GM12878 (cell line): ENCODE measurements around the gene UBE2L5.

Experiments used
- CTCF ChIP-seq, 3 experiments: IDR thresholded peaks in 2 of 3; conservative IDR thresholded peaks in 1 of 3; 2 replicates each; pipeline ENCODE4 v1.5.1; 2011; ENCODE audit warnings: low read depth in 3 of 3, low read length in 3 of 3, mild to moderate bottlenecking in 3 of 3, control low read depth in 2 of 3, moderate library complexity in 2 of 3, inconsistent platforms in 1 of 3, mixed read lengths in 1 of 3; ENCODE audit not compliant: control insufficient read depth in 2 of 3, insufficient read depth in 1 of 3; ENCODE audit errors: extremely low read depth in 1 of 3
- EZH2 ChIP-seq: IDR thresholded peaks from 2 replicates; pipeline ENCODE4 v1.6.1; 2012; ENCODE audit warnings: low read depth, mild to moderate bottlenecking, control low read depth, inconsistent platforms, low read length, borderline replicate concordance; ENCODE audit not compliant: control insufficient read depth
- HDAC2 ChIP-seq: fragments of 200-600 bp; sonication (generic); IDR thresholded peaks from 2 replicates; pipeline ENCODE4 v1.6.1; 2017
- LARP7 ChIP-seq: fragments of 450-650 bp; IDR thresholded peaks from 2 replicates; pipeline ENCODE4 v1.6.1; 2017; ENCODE audit warnings: mild to moderate bottlenecking
- POLR2AphosphoS5 ChIP-seq: IDR thresholded peaks from 2 replicates; pipeline ENCODE4 v1.6.1; 2011; ENCODE audit warnings: mild to moderate bottlenecking, low read length, inconsistent platforms
- RAD21 ChIP-seq: IDR thresholded peaks from 2 replicates; pipeline ENCODE4 v1.6.1; 2011; ENCODE audit warnings: mild to moderate bottlenecking, low read depth, low read length, moderate library complexity; ENCODE audit not compliant: insufficient read depth
- SIN3A ChIP-seq: IDR thresholded peaks from 2 replicates; pipeline ENCODE4 v1.6.1; 2012; ENCODE audit warnings: low read depth, low read length, improper control_type of control experiment

- TF ChIP-seq EZH2 (no peak), HDAC2 (no peak), POLR2AphosphoS5 (no peak), CTCF (IDR thresholded peaks at IDR 0.05 in 2 of 3, conservative IDR thresholded peaks at IDR 0.05 in 1 of 3; ENCODE audit: control insufficient read depth in 2 of 3, extremely low read depth in 1 of 3, insufficient read depth in 1 of 3, low read depth in 3 of 3, low read length in 3 of 3) (no peak), SIN3A (no peak), LARP7 (no peak), RAD21 (no peak)
These were observed 6.9 kb downstream of the UBE2L5 start for GRCh38 chr13:30429235-30429634.
